Measurements from ENCODE around the gene CFAP73.
"Not testable (repeated sequence)": the region's sequence is repeated elsewhere in the genome, so short reads cannot be mapped to it uniquely, and the experiment has no call there.

Gene CFAP73

GRCh38 chr12:113149361-113150150, at the start of gene CFAP73:
Gene CFAP73 (plus strand): TSS chr12:113149724. CDS start chr12:113149858, 134 bp downstream.
- in situ Hi-C loops (cut with HindIII; ENCODE audit: low sequenced_read_pairs) = no loop called here

GRCh38 chr12:113099764-113100163, 49.8 kb upstream of the CFAP73 start:
- in situ Hi-C loops (cut with HindIII; ENCODE audit: low sequenced_read_pairs) = no loop called here

- in situ Hi-C loops (cut with HindIII; ENCODE audit: low sequenced_read_pairs) = no loop called here
These were observed 47.8 kb upstream of the CFAP73 start for GRCh38 chr12:113101751-113102150.

GRCh38 chr12:113102811-113103210, 46.7 kb upstream of the CFAP73 start:
- in situ Hi-C loops (cut with HindIII; ENCODE audit: low sequenced_read_pairs) = no loop called here

DNA sequence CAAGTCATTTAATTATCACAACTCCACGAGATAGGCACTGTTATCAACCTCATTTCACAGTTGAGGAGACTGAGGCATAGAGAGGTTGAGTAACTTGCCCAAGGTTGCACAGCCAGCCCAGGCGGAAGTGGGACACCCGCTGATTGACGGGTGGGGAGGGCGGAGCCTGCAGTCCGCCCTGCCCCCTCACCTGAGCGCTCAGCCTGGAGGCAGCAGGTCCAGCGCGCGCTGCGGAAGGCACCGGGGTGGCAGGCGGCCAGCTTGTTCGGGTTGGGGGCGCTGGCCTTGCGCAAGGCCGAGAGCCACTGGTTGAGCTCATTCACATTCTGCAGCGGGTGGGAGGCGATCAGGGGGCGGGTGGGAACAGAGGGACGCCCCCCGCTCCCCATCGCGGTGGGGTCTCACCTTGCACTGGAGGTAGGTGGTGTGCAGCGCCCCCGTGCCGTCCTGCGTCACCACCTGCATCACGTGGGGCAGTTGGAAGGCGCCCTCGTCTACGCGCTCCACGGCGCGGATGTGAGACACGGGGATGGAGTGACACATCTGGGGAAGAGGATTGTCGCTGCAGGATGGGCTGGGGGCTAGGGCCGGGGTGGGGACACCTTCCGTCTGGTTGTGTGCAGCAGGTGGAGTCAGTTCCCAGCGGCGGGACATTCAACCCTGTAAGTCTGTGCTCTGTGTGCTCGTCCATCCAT, 45.6 kb upstream of the CFAP73 start:
- in situ Hi-C loops (cut with HindIII; ENCODE audit: low sequenced_read_pairs) = no loop called here

- in situ Hi-C loops (cut with HindIII; ENCODE audit: low sequenced_read_pairs) = no loop called here
These were observed 44.5 kb upstream of the CFAP73 start for GRCh38 chr12:113104953-113105510.

DNA sequence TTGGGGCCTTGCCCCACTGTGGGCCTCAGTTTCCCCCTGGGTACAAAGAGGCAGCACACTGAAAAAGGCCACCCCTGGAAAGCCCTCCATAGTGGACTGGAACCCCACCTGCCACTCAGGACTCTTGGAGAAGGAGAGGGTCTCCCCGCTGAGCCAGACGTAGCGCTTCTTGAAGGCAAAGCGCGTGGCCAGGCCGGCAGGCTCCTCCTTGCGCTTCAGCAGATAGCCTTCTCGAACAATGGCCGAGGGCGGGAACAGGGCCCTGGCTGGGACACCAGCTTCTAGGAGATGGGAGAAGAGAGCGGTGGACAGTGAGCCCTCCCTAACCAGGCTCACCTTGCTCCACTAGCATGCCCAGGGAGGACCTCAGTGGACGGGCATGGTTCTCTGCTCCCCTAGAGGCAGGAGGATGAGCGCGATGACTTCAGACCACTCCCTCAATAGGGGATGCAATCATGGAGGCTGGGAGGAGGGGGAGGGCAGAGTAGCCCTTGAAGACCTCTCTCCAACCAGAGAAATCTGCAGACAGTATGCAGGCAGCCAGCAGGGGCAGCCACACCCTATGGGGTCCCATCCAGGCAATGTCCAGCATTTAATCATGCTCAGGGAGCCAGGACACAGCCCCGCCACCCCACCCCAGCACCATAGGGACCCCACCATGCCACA, 43.8 kb upstream of the CFAP73 start:
- in situ Hi-C loops (cut with HindIII; ENCODE audit: low sequenced_read_pairs) = no loop called here

- in situ Hi-C loops (cut with HindIII; ENCODE audit: low sequenced_read_pairs) = no loop called here
These were observed 43.2 kb upstream of the CFAP73 start for GRCh38 chr12:113106361-113106760.

- in situ Hi-C loops (cut with HindIII; ENCODE audit: low sequenced_read_pairs) = no loop called here
These were observed 41.2 kb upstream of the CFAP73 start for GRCh38 chr12:113108308-113108707.

DNA sequence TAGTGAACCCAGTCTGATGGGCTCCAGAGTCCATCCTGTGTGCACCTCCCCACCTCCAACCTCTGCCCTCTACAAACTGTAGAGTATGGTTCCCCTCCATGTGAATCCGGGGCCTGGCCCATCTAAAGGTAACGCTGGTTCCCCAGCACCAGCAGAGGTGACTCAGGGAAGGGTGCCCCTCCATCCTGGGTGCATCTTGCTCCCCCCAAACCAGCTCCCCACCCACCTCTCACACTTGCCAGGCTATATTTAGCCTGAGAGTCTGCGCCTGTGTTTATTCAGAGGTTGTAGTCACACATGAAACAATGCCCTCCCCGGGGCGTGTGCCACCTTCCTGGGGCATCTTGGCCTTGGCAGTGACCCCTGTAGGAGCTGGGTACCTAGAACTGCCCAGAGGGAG, 40.2 kb upstream of the CFAP73 start:
- in situ Hi-C loops (cut with HindIII; ENCODE audit: low sequenced_read_pairs) = no loop called here

- in situ Hi-C loops (cut with HindIII; ENCODE audit: low sequenced_read_pairs) = no loop called here
These were observed 39.5 kb upstream of the CFAP73 start for GRCh38 chr12:113109872-113110599.

- in situ Hi-C loops (cut with HindIII; ENCODE audit: low sequenced_read_pairs) = no loop called here
These were observed 38.3 kb upstream of the CFAP73 start for GRCh38 chr12:113111247-113111646.

DNA sequence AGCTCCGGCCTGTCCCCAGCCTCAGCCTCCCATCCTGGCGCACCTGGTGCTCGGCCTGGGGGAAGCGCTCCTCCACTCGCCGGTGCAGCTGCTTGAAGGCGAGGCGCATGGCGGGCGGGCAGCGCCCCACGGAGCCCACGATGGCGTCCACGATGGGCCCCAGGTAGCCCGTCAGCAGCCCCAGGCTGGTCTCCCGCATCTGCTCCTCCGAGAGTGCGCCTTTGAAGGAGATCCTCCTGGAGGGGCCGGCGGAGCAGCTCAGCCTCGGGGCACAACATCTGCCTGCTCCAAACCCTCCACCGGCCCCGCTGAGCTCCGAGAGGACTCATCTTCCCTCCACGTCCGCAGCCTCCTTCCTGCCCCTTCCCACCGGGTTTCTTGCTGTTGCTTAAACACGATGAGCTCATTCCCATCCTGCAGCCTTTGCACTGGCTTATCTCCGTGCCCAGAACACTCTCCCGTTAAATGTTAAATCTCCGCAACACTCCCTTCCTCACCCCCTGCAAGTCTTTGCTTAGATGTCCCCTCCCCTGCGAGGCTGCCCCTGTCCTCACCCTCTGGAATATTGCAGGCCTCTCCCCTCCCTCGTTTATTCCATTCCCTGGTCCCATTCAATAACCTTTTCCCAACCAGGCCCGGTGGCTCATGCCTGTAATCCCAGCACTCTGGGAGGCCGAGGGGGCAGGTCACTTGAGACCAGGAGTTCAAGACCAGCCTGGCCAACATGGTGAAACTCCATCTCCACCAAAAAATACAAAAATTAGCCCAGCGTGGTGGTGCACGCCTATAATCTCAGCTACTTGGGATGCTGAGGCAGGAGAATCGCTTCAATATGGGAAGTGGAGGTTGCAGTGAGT, 37.3 kb upstream of the CFAP73 start:
- in situ Hi-C loops (cut with HindIII; ENCODE audit: low sequenced_read_pairs) = no loop called here

DNA sequence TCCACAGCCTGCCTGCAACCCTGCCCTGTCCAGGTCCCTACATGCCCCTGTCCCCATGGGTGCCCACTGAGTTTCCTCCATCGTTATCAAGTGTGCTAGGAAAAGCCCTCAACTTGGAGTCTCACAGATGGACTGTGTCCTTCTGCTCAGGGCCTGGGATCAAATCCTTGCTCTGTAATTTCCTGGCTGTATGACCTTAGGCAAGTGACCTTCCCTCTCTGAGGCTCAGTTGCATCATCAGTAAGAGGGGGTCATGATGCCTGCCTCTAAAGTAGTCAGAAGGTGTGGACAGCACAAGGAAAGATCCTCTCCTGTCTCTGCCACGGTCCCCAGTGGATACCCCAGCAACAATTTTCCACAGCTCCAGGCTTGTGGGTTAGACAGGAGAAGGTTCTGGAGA, 36.1 kb upstream of the CFAP73 start:
- in situ Hi-C loops (cut with HindIII; ENCODE audit: low sequenced_read_pairs) = no loop called here

GRCh38 chr12:113114447-113115178, 34.9 kb upstream of the CFAP73 start:
- in situ Hi-C loops (cut with HindIII; ENCODE audit: low sequenced_read_pairs) = no loop called here

DNA sequence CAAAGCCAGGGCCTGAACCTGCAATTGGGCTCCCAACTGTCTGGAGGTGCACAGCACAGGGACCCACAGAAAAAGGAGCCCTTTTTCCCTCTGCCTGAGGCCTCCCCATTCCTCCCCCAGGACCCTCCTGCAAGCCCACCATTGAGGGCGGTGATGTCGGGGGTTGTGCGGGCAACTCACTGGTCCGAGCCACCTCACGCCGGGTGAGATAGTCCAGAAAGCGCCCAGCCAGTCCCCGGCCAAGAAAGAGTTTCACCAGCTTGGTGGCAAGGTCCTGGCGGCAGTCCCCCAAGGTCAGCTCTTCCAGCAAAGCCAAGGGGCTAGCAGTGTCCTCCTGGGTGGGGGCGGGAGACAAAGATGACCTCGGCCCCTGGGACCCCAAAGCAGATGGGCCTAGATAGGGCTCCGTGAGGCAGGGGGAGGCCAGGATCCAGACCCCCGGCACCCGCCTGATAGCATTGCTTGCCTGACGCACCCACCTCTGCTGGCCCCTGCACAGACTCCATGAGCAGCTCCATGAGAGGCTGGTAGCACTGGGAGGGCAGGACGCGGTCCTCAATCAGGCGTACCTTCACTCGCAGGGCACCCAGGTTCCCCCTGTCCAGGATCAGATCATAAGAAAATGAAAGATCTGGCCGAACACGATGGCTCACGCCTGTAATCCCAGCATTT, 33.9 kb upstream of the CFAP73 start:
- in situ Hi-C loops (cut with HindIII; ENCODE audit: low sequenced_read_pairs) = no loop called here

- in situ Hi-C loops (cut with HindIII; ENCODE audit: low sequenced_read_pairs) = no loop called here
These were observed 32.6 kb upstream of the CFAP73 start for GRCh38 chr12:113116875-113117274.

DNA sequence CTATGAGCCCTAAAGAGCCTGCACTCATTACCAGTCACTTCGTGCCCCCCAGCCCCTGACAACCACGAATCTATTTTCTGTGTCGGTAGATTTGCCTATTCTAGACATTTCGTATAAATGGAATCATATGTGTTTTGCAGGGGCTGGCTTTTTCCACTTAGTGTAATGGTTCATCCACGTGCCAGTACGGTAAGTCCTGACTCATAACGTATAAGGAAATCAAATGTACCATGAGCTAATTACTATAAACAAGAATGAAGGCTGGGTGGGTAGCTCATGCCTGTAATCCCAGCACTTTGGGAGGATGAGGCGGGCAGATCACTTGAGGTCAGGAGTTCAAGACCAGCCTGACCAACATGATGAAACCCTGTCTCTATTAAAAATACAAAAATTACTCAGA, 31.8 kb upstream of the CFAP73 start:
- in situ Hi-C loops (cut with HindIII; ENCODE audit: low sequenced_read_pairs) = not testable (repeated sequence)

DNA sequence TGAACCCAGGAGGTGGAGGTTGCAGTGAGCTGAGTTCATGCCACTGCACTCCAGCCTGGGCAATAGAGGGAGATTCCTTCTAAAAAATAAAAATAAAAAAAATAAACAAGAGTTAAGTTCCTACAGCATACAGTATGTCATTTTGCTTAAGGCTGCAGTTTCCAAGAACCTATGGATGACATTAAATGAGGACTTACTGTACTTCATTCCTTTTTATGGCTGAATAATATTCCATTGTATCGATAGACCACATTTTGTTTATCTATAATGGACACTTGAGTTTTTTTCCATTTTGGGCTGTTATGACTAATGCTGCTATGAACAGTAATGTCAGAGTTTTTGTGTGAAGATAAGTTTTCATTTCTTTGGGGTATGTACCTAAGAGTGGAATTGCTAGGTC, 31.4 kb upstream of the CFAP73 start:
- in situ Hi-C loops (cut with HindIII; ENCODE audit: low sequenced_read_pairs) = no loop called here

Data from endothelial cell of hepatic sinusoid (primary cell).